ENCODE results near the gene C3orf38. TPM values are rescaled to one million over a fixed set of nuclear protein-coding genes. Genes with fewer than 3 reads are reported as not detected.

The C3orf38 gene
- total RNA-seq (2022; extraction: Qiagen RNA extraction; ENCODE audit: low read depth), result 17.0 to 20.0 TPM (median 17.8 TPM) in 5 replicates

GRCh38 chr3:88149509-88150362 lies at the start of gene C3orf38:
C3orf38 (plus strand) TSS chr3:88149959; CDS start chr3:88150053, 94 bp downstream.

Other genes with a start within 250 kb of the C3orf38 start
- gene CGGBP1, start 91.0 kb upstream of the C3orf38 start, total RNA-seq (2022; extraction: Qiagen RNA extraction; ENCODE audit: low read depth), result 34.4 to 44.3 TPM (median 41.3 TPM) in 5 replicates
- gene ZNF654, start 90.7 kb upstream of the C3orf38 start, total RNA-seq (2022; extraction: Qiagen RNA extraction; ENCODE audit: low read depth), result 3.7 to 4.9 TPM (median 4.3 TPM) in 5 replicates